GM12892 (cell line): ENCODE data around the gene UBE2H.

Source experiments
- POLR2A ChIP-seq: IDR thresholded peaks from 2 replicates; pipeline ENCODE4 v1.6.1; 2011; ENCODE audit warnings: low read depth, low read length, control low read depth
- POLR2AphosphoS5 ChIP-seq: IDR thresholded peaks from 2 replicates; pipeline ENCODE4 v1.6.1; 2011; ENCODE audit warnings: low read depth, low read length, control low read depth
- TAF1 ChIP-seq: IDR thresholded peaks from 2 replicates; pipeline ENCODE4 v1.6.1; 2011; ENCODE audit warnings: low read depth, mild to moderate bottlenecking, control low read depth, low read length, borderline replicate concordance

DNA sequence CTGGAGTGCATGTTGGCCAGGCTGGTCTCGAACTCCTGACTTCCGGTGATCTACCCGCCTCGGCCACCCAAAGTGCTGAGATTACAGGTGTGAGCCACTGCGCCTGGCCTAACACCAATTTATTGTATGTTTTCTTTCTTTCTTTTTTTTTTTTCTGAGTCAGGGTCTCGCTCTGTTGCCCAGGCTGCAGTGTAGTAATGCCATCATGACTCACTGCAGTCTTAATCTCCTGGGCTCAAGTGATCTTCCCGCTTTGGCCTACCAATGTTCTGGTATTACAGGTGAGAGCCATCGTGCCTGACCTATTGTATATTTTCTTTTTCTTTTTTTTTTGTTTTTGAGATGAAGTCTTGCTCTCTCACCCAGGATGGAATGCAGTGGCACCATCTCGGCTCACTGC lies 33.8 kb upstream of the UBE2H start:
- no peak for TF ChIP-seq POLR2A
- no peak for TF ChIP-seq TAF1
- no peak for TF ChIP-seq POLR2AphosphoS5
